Spinal cord (tissue), 10 donors: ENCODE results near the gene UGT1A8. TPM values are rescaled to one million over a fixed set of nuclear protein-coding genes. Genes with fewer than 3 reads are reported as not detected.
"Not testable (repeated sequence)": the region's sequence is repeated elsewhere in the genome, so short reads cannot be mapped to it uniquely, and the experiment has no call there.

Experiments
- DNase-seq, 6 donors: peaks; one replicate each; pipeline versions ENCODE4 v3.0.0 to v3.0.0-alpha.2; 2013 to 2015; ENCODE audit warnings: low spot score in 6 of 6, low read depth in 4 of 6
- H3K27ac ChIP-seq: one replicate; pipeline ENCODE4 v1.5.1; 2013; ENCODE audit warnings: low read depth, low read length, control low read depth
- H3K27me3 ChIP-seq: one replicate; pipeline ENCODE4 v1.6.1; 2013; ENCODE audit warnings: low read length; ENCODE audit not compliant: control insufficient read depth, insufficient read depth
- H3K36me3 ChIP-seq: one replicate; pipeline ENCODE4 v1.6.1; 2013; ENCODE audit warnings: low read length; ENCODE audit not compliant: control insufficient read depth, insufficient read depth
- H3K4me1 ChIP-seq: one replicate; pipeline ENCODE4 v1.6.1; 2013; ENCODE audit warnings: low read length; ENCODE audit not compliant: control insufficient read depth, insufficient read depth
- H3K4me3 ChIP-seq: one replicate; pipeline ENCODE4 v1.5.1; 2013; ENCODE audit warnings: low read depth, low read length, control low read depth
- H3K9me3 ChIP-seq: one replicate; pipeline ENCODE4 v1.6.1; 2013; ENCODE audit warnings: low read length; ENCODE audit not compliant: control insufficient read depth, insufficient read depth
- WGBS: methylation state at CpG from one replicate; pipeline ENCODE4 v1.1.5; 2013; ENCODE audit warnings: missing lambda C conversion rate; ENCODE audit not compliant: insufficient coverage; 5-methylcytosine and 5-hydroxymethylcytosine counted together
- polyA plus RNA-seq, 2 donors: library from polyadenylated mRNA; unstranded; fragments of 120-200 nt; gene quantifications; one replicate each; pipeline ENCODE4 v1.2.1, GENCODE V29; 2013; ENCODE audit not compliant: insufficient read length in 2 of 2
- total RNA-seq, 2 donors: library from RNA; depleted of rRNA in 1 of 2; stranded (reverse); fragments of 120-200 nt in 1 of 2; fragments of >200 nt in 1 of 2; gene quantifications; one replicate each; pipeline versions ENCODE4 v1.2.3 to v1.2.4, GENCODE V29; 2013 to 2014
- donor health status: healthy.

Gene UGT1A8
- total and polyA plus RNA-seq, 4 donors, result not detected

DNA sequence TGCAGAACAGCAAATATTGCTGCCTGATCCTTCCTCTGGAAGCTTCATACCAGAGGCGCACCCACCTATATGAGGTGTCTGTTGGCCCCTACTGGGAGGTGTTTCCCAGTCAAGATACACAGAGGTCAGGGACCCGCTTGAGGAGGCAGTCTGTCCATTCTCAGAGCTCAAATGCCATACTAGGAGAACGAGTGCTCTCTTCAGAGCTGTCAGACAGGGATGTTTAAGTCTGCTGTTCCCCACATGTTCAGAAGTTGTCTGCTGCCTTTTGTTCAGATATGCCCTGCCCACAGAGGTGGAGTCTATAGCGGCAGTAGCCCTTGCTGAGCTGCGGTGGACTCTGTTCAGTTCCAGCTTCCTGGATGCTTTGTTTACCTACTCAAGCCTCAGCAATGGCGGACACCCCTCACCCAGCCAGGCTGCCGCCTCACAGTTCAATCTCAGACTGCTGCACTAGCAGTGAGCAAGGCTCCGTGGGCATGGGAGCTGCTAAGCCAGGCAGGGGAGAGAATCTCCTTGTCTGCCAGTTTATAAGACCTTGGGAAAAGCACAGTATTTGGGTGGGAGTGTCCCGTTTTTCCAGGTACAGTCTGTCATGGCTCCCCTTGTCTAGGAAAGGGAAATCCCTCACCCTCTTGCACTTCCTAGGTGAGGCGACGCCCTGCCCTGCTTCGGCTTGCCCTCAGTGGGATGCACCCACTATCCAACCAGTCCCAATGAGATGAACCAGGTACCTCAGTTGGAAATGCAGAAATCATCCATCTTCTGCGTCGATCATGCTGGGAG is 119.6 kb downstream of the UGT1A8 start:
- not testable (repeated sequence) for H3K4me3 ChIP-seq, H3K36me3 ChIP-seq, DNase-seq, H3K9me3 ChIP-seq, H3K27ac ChIP-seq, H3K27me3 ChIP-seq, H3K4me1 ChIP-seq
- 90% methylated on average over 14 of the region's 14 CpGs for WGBS

DNA sequence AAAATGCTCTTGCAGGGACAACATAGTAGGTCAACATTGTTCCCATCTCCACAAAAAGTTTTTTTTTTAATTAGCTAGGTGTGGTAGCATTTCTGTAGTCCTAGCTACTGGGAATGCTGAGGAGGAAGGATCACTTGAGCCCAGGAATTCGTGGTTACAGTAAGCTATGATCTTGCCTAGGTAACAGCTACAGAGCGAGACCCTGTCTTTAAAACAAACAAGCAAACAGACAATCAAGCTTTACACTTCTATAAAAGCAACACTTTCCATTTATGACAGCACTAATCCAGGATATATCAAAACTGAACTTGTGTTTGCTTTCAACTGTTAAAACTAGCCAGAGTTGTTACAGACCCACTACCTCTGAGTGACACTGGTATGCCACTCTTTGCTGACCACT is 123.4 kb downstream of the UGT1A8 start:
- Histone ChIP-seq H3K27me3 (no peaks in the 10 kb centered on the region), H3K4me3 (no peak overlapping the region), H3K27ac (no peak overlapping the region), H3K9me3 (no peaks in the 10 kb centered on the region), H3K36me3 (no peaks in the 10 kb centered on the region), H3K4me1 (no peaks in the 10 kb centered on the region)
- WGBS, result 83% methylated on average over 1 of the region's 2 CpGs
- DNase-seq, result no peak

- no peaks in the 10 kb centered on the region for H3K27me3 ChIP-seq
- H3K9me3 ChIP-seq, result no peaks in the 10 kb centered on the region
- no peak for DNase-seq
- WGBS, result 95% methylated on average over 39 of the region's 46 CpGs
- H3K4me1 ChIP-seq, result no peaks in the 10 kb centered on the region
- no peak overlapping the region for H3K27ac ChIP-seq
- H3K4me3 ChIP-seq, result no peak overlapping the region
- H3K36me3 ChIP-seq, result no peaks in the 10 kb centered on the region
Measured at GRCh38 chr2:233743464-233744259, 126.2 kb downstream of the UGT1A8 start.

GRCh38 chr2:233745073-233745755 is 127.8 kb downstream of the UGT1A8 start:
- no peak for DNase-seq
- Histone ChIP-seq H3K27me3 (no peaks in the 10 kb centered on the region), H3K27ac (no peak overlapping the region), H3K4me1 (no peaks in the 10 kb centered on the region), H3K36me3 (no peaks in the 10 kb centered on the region), H3K9me3 (no peaks in the 10 kb centered on the region), H3K4me3 (no peak overlapping the region)
- 40% methylated on average over 2 of the region's 5 CpGs for WGBS

DNA sequence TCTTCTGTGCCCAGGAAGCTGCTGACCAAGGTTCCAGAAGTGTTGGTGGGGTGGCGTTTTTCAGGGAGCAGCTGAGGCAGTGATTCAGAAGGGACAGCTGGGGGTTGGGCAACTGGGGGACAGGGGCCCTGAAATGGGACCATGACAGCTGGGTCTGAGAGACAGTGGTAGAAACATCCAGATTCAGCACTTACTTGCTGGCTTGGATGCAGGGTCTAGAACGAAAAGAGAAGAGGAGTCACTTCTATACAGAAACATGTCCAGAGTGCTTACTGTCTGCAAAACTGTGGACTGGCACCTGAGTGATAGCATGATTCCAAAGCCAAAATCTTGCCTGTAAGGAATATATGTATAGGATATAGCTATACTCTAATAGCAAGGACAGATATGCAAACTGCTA is 128.4 kb downstream of the UGT1A8 start:
- H3K9me3 ChIP-seq, result not testable (repeated sequence)

DNA sequence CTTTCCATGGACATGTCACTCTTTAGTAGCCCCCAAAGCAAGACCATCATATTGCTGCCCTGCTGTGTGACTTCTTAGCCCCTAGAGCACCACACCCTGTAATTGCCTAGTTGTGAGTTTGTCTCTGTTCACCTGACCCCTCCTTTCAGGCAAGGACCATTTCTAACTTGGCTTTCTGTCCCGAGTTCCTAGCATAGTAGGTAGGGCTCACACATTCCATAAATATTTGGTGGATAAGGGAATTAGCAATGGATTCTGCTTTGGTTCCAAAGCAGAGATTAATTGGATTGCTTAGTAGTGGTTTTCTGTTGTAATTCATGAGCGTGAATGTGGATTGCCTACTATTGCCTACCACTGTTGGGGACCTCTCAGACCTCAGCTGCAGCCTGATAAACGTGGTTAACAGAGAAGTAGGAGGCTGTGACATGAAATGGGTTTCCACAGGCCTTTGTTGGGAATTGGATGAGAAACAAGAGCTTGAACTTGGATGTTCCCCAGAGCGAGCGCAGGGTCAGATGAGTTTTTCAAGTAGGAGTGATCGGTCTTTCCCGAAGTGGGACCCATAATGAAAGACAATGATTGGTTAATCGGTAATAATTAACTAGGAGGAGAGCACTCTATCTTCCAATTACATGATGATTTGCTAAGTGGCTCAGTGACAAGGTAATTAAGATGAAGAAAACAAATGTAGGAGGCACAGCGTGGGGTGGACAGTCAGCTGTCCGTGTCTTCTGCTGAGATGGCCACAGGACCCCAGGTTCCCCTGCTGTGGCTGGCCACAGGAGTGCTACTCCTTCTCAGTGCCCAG is 129.2 kb downstream of the UGT1A8 start:
- H3K4me3 ChIP-seq, result no peak overlapping the region
- 89% methylated on average over 7 of the region's 10 CpGs for WGBS

More for the DNA sequence above, 128.4 kb downstream of the UGT1A8 start:
- not testable (repeated sequence) for H3K4me1 ChIP-seq, H3K36me3 ChIP-seq, H3K27me3 ChIP-seq, H3K27ac ChIP-seq, DNase-seq, H3K4me3 ChIP-seq
- WGBS, result 79% methylated on average over 2 of the region's 2 CpGs

GRCh38 chr2:233747283-233747544 is 129.8 kb downstream of the UGT1A8 start:
- Histone ChIP-seq H3K27ac (no peak overlapping the region), H3K9me3 (peaks cover 8% of the 10 kb centered on the region), H3K36me3 (no peaks in the 10 kb centered on the region), H3K27me3 (no peaks in the 10 kb centered on the region), H3K4me1 (no peaks in the 10 kb centered on the region), H3K4me3 (no peak overlapping the region)
- WGBS, result 93% methylated on average over 6 of the region's 6 CpGs
- DNase-seq, result no peak

More for the DNA sequence above, 129.2 kb downstream of the UGT1A8 start:
- no peak for DNase-seq
- Histone ChIP-seq H3K27ac (no peak overlapping the region), H3K4me1 (no peaks in the 10 kb centered on the region), H3K9me3 (peaks cover 8% of the 10 kb centered on the region), H3K36me3 (no peaks in the 10 kb centered on the region), H3K27me3 (no peaks in the 10 kb centered on the region)

DNA sequence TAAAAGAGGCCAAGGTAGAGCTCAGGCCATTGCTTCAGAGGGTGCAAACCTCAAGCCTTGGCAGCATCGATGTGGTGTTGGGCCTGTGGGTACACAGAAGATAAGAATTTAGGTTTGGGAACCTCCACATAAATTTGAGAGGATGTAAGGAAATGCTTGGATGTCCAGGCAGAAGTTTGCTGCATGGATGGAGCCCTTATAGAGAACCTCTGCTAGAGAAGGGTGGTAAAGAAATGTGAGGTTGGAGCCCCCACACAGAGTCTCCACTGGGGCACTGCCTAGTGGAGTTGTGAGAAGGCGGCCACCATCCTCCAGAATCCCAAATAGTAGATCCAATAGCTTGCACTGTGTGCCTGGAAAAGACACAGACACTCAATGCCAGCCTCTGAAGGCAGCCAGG is 133.3 kb downstream of the UGT1A8 start:
- H3K27ac ChIP-seq, H3K27me3 ChIP-seq, H3K36me3 ChIP-seq, H3K4me1 ChIP-seq, H3K9me3 ChIP-seq, DNase-seq, H3K4me3 ChIP-seq: not testable (repeated sequence)
- 88% methylated on average over 2 of the region's 2 CpGs for WGBS

- not testable (repeated sequence) for H3K27ac ChIP-seq, H3K36me3 ChIP-seq, H3K27me3 ChIP-seq, H3K4me1 ChIP-seq, H3K4me3 ChIP-seq, DNase-seq, H3K9me3 ChIP-seq
- 80% methylated on average over 1 of the region's 2 CpGs for WGBS
Measured at GRCh38 chr2:233751212-233752009, 134.0 kb downstream of the UGT1A8 start.
